ENCODE data around the gene BANK1. TPM values are rescaled to one million over a fixed set of nuclear protein-coding genes. Genes with fewer than 3 reads are reported as not detected.

Gene BANK1
- total and polyA plus RNA-seq, 2 of the 8 experiments (the other 6 are each of a cell fraction or from before 2014, with no cell fraction given), result 0.59 to 0.93 TPM

DNA sequence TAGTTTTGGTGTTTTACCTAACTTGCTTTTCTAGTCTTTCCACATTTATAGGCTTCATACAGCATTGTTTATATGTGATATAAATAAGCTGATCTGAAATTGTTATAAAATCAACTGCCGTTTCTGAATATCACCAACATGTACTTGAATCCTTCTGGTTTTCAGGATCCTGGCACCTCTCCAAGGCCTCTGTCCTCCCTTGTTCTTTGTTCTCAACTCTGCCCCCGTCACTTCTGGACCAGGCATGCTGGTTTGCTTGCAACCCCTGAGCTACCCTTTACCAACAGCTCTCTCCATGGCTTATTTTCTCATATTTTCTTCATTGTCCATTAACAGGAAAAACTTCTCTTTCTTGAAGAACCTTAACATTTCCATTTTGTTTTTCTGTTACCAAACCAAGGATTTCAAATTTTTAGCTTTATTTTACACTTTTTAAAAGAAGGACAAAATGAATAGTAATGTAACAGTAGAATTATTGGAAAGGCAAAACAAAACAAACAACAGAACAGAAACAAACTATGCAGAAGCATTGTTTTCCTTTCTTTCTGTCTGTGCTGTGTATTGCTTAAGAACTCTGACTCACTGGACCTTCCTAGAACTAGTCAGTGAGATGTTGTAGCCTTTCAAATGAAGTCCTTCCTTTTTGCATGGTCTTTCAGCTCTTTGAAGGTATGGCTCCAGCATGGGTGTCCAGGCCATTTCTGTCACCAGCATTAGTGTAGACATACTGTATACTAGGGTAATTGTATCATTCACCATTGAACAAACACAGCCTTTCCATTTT is 44.8 kb downstream of the BANK1 start:
- H2AFZ ChIP-seq (ENCODE audit: low read length), result no peak overlapping the region
- TF ChIP-seq ATF2 (IDR thresholded peaks at IDR 0.05; ENCODE audit: low read length) (no peak), KDM5A (IDR thresholded peaks at IDR 0.05; ENCODE audit: low read length) (no peak), HDAC6 (IDR thresholded peaks at IDR 0.05; ENCODE audit: low read depth, low read length) (no peak), SIN3A (conservative IDR thresholded peaks at IDR 0.05 in 1 of 2, IDR thresholded peaks at IDR 0.05 in 1 of 2; ENCODE audit: low read depth in 1 of 2, low read length in 2 of 2) (no peak), JUND (IDR thresholded peaks at IDR 0.05; ENCODE audit: low read length) (no peak), SP2 (IDR thresholded peaks at IDR 0.05; ENCODE audit: low read length) (no peak), SUZ12 (IDR thresholded peaks at IDR 0.05; ENCODE audit: low read length) (no peak), CTCF (IDR thresholded peaks at IDR 0.05; ENCODE audit: control extremely low read depth in 1 of 3, insufficient read depth in 1 of 3, low read depth in 1 of 3, low read length in 3 of 3) (no peak)

More for the DNA sequence above, 44.8 kb downstream of the BANK1 start:
- Histone ChIP-seq H3K36me3 (ENCODE audit: control insufficient read depth in 2 of 4, insufficient read depth in 4 of 4, low read length in 3 of 4) (no peaks in the 10 kb centered on the region; a peak in 1 of 8 replicates), H3K4me1 (replicated peaks in 1 of 4; ENCODE audit: control insufficient read depth in 3 of 4, insufficient read depth in 4 of 4, low read length in 3 of 4) (no peaks in the 10 kb centered on the region), H2BK12ac (ENCODE audit: low read depth, low read length) (no peak overlapping the region), H3K4ac (replicated peaks; ENCODE audit: insufficient read length, low read depth, low read length) (no peak overlapping the region), H2AK5ac (ENCODE audit: low read depth, low read length) (no peak overlapping the region), H3K4me2 (ENCODE audit: insufficient read depth in 1 of 2, low read depth in 2 of 2, low read length in 2 of 2) (no peak overlapping the region), H2BK5ac (ENCODE audit: low read depth, low read length) (no peak overlapping the region), H3K27ac (ENCODE audit: low read depth, low read length) (no peak overlapping the region), H4K8ac (ENCODE audit: extremely low read depth, insufficient read depth, low read length) (no peak overlapping the region), H3K23ac (ENCODE audit: insufficient read length) (no peak overlapping the region), H3K9me3 (ENCODE audit: insufficient read depth in 2 of 2, low read depth in 1 of 2, low read length in 1 of 2) (no peaks in the 10 kb centered on the region), H3K27me3 (replicated peaks in 1 of 4; ENCODE audit: control insufficient read depth in 3 of 4, extremely low read depth in 1 of 4, insufficient read depth in 3 of 4, low read length in 3 of 4) (no peaks in the 10 kb centered on the region), H3K79me2 (ENCODE audit: control insufficient read depth in 1 of 2, insufficient read depth in 2 of 2, low read length in 2 of 2) (no peaks in the 10 kb centered on the region), H3K23me2 (ENCODE audit: low read depth, low read length) (no peaks in the 10 kb centered on the region), H2BK20ac (ENCODE audit: low read length) (no peak overlapping the region), H3K56ac (replicated peaks; ENCODE audit: insufficient read length, low read depth, low read length) (no peak overlapping the region), H2BK15ac (ENCODE audit: low read length) (no peak overlapping the region), H3K14ac (ENCODE audit: insufficient read length) (no peak overlapping the region), H3K9ac (replicated peaks in 1 of 4; ENCODE audit: extremely low read depth in 1 of 4, low read depth in 3 of 4, low read length in 3 of 4) (no peak overlapping the region), H3K79me1 (ENCODE audit: low read depth, low read length) (no peaks in the 10 kb centered on the region), H4K91ac (replicated peaks; ENCODE audit: insufficient read length, low read length) (no peak overlapping the region), H3K4me3 (ENCODE audit: extremely low read depth in 1 of 4, insufficient read depth in 2 of 4, low read depth in 3 of 4, low read length in 4 of 4) (no peak overlapping the region), H2BK120ac (replicated peaks; ENCODE audit: low read depth, low read length) (no peak overlapping the region), H3K18ac (ENCODE audit: extremely low read depth, low read length) (no peak overlapping the region), H4K5ac (ENCODE audit: insufficient read length, low read depth, low read length) (no peak overlapping the region), H4K20me1 (replicated peaks in 1 of 2; ENCODE audit: control insufficient read depth in 1 of 2, insufficient read depth in 2 of 2, low read length in 2 of 2) (no peaks in the 10 kb centered on the region)
- FAIRE-seq, result no peak
- POLR2A ChIA-PET (ENCODE audit: partially characterized antibody), result no interaction called here
- no peak for DNase-seq (ENCODE audit: low read depth in 1 of 2, low spot score in 2 of 2)
- CTCF ChIA-PET (ENCODE audit: partially characterized antibody), result interaction anchor here (0.6 kb wide), 1 partner anchor 432 kb away, joined by 4 read pairs; no protein-coding TSS in a partner anchor
- WGBS, 2 experiments (ENCODE audit: extremely low coverage in 1 of 2, insufficient coverage in 1 of 2, insufficient read length in 1 of 2, insufficient replicate concordance in 2 of 2, low coverage in 1 of 2, low lambda C conversion rate in 2 of 2, missing lambda C conversion rate in 1 of 2), result 82% methylated on average over 2 of the region's 2 CpGs; no CpG with 5 or more reads in 1 of the 2 experiments
